22Rv1 (cell line): ENCODE measurements around the gene PRG3.

Experiments used
- H3K27ac ChIP-seq: fragments of 450-650 bp; 2 replicates; pipeline ENCODE4 v1.5.1; 2017
- CTCF ChIP-seq: fragments of 450-650 bp; IDR thresholded peaks from 2 replicates; pipeline ENCODE4 v1.5.1; 2017; ENCODE audit warnings: mild to moderate bottlenecking
- ZFX ChIP-seq: fragments of 450-650 bp; IDR thresholded peaks from 2 replicates; pipeline ENCODE4 v1.6.1; 2017; ENCODE audit warnings: antibody characterized with exemption, borderline replicate concordance

Gene PRG3

GRCh38 chr11:57358991-57359390 lies 22.0 kb downstream of the PRG3 start:
- no peak for TF ChIP-seq ZFX
- TF ChIP-seq CTCF: no peak
- H3K27ac ChIP-seq: no peak overlapping the region

GRCh38 chr11:57358543-57358961 lies 22.4 kb downstream of the PRG3 start:
- TF ChIP-seq CTCF: no peak
- no peak overlapping the region for H3K27ac ChIP-seq

- TF ChIP-seq CTCF (no peak), ZFX (no peak)
- no peak overlapping the region for H3K27ac ChIP-seq
Observed at GRCh38 chr11:57357856-57358255, 23.1 kb downstream of the PRG3 start.

- no peak overlapping the region for H3K27ac ChIP-seq
- TF ChIP-seq CTCF (no peak), ZFX (no peak)
Observed at GRCh38 chr11:57357310-57357709, 23.6 kb downstream of the PRG3 start.

GRCh38 chr11:57356268-57356667 lies 24.7 kb downstream of the PRG3 start:
- no peak overlapping the region for H3K27ac ChIP-seq
- TF ChIP-seq ZFX (no peak), CTCF (no peak)

- H3K27ac ChIP-seq: no peak overlapping the region
- TF ChIP-seq ZFX (no peak), CTCF (no peak)
Observed at GRCh38 chr11:57354699-57355098, 26.3 kb downstream of the PRG3 start.

GRCh38 chr11:57353852-57354251 lies 27.1 kb downstream of the PRG3 start:
- H3K27ac ChIP-seq: no peak overlapping the region
- TF ChIP-seq CTCF (no peak), ZFX (no peak)
